NOMO-1 treated with DMSO at 0.1 percent for 48 hours (cell line): ENCODE results near the gene GNLY.

Experiments
- DNase-seq: peaks from one replicate; lab custom pipeline; 2025; ENCODE audit not compliant: unreplicated experiment; lab: John Stamatoyannopoulos, UW

The GNLY gene

DNA sequence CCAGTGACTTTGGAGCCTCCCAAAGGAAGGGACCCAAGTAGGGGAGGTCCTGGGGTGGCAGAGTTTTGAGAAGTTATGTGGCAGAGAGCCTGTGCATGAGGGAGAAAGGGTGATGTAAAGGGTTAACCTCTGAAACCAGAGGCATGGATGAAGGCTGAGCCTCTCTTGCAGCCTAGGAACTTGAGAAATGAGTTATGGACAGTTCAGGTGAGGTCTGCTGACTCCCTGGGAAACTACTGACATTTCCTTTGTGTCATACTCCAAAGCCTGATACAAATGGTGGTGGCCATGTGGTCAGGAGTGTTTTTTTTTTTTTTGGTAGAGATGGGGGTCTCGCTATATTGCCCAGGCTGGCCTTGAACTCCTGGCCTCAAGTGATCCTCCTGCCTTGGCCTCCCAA, 12.4 kb upstream of the GNLY start:
- DNase-seq: no peak

DNA sequence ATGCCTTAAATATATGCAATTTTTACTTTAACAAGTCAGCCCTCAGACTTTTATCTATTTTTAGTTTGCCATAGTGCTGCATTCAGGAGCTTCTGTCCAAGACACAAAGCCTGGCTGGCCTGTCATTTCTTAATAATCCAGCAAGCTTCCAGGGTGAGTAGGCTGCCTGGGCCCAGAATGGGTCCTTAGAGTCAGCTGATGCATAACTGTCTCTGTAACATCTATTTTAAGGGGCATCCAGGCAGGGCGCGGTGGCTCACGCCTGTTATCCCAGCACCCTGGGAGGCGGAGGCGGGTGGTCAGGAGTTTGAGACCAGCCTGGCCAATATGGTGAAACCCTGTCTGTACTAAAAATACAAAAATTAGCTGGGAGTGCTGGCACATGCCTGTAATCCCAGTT, 11.8 kb upstream of the GNLY start:
- DNase-seq: no peak

DNA sequence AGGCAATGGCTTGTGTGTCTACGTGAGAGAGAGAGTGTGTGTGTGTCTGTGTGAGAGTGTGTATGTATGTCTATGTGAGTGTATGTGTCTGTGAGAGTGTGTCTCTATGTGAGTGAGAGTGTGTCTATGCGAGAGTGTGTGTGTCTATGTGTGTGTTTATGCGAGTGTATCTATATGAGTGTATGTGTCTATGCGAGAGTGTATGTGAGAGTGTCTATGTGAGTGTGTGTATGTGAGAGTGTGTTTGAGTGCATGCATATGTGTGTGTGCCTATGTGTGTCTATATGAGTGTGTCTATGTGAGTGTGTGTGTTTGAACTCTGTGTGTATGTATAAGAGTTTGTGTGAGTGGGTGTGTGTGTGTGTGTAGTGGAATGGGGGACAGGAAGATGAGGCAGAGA, 9.8 kb upstream of the GNLY start:
- DNase-seq: no peak

DNA sequence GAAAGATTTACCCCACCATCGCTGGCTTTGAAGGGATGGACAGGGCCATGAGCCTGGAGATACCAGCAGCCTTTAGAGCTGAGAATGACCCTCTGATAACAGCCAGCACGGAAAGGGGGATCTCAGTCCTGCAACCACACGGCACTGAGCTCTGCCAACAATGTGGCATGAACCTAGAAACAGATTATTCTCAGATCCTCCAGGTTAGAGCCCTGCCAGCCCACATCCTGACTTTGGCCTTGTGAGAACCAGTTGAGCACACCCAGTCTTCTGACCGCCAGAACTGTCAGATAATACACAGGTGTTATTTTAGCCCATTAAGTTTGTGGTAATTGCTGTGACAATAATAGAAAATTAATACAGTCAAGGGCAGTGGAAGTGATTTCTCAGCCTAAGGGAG, 9.4 kb upstream of the GNLY start:
- DNase-seq: no peak

DNA sequence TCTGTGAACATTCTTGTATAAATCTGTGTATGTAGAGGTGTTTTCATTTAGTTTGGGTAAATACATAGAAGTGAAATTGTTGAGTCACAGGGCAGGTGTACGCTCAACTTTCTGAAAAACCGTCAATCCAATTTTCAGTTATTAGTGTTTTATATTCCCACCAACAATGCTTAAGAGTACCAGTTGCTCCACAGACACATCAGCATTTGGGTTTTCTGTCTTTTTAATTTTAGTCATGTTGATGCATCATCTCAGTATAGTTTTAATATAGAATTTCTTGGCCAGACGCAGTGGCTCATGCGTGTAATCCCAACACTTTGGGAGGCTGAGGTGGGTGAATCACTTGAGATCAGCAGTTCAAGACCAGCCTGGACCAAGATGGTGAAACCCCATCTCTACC, 3.2 kb upstream of the GNLY start:
- no peak for DNase-seq

DNA sequence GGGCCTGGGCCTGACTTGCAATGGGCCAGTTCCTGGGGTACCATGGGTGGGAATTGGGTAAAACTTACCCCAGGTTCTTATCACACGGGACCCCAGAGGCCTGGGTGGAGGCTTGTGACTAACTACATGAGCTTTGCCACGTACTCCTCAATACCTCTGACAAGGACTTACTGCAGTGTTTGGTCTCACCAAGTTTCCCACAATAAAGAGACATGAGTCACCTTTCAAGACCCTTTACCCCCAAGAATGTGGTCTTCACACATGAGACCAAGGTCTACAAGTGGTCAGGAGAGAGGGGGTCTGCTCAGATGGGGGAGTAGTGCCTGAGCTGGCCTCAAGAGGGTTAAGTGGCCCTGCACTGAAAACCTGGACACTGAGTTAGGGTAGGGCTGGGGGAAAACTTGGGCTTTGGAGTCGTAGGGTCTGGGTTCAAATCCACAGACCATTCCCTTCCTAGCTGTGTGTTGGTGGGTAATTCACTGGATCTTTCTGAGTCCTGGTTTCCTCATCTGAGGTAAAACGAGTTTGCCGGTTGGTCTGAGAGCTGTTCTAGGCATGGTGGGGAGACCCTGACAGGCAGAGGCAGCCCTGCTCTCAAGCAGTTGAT, 2.0 kb upstream of the GNLY start:
- no peak for DNase-seq

DNA sequence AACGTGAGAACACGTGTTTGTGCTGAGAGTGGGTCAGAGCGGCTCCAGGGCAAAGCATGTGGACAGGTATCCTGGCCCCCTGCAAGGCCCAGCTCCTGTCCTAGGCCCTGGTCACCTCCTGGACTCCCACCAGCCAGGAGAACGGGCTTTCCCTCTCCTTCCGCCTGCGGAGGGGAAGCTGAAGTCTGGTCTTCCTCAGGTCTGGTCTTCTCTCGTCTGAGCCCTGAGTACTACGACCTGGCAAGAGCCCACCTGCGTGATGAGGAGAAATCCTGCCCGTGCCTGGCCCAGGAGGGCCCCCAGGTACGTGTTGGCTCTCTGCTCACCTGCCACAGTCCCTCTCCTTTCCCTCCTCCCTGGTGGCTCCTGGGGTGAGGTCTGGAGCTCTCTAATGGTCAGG, 963 bp downstream of the GNLY start:
- no peak for DNase-seq

DNA sequence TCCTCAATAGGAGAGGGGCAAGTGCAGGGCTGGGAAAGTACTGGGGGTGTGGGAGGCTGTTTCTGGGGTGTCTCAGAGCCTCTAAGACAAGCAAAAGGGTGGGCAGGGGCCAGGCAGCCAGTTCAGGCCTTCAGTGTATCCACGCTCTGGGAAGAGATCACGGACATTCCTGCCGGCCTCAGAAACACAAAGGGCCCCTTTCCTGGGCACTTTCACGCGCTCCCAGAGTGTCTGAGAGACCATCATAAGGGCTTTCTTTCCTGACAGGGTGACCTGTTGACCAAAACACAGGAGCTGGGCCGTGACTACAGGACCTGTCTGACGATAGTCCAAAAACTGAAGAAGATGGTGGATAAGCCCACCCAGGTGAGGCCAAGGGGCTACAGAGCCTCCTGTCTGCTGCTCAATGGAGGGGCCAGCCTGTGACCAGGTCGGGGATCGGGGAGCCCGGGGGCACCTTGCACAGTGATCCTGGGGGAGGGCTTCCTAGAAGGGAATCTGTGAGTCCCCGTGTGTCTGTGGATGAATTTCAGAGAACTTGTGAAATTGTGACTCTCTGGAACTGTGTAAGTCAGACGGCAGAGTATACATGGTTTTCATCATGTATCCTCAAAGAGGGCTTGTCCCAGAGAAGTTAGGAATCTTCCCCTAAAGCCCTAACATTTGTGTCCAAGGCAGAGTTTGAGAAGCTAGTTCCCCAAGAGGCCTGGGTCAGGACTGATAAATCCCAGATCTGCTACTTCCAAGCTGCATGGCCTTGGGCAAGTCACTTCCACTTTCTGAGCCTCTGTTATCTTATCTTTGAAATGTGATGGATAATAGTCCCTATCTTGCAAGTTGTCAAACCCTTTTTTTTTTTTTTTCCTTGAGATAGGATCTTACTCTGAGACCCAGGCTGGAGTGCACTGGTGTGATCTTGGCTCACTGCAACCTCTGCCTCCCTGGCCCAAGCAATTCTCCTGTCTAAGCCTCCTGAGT, 1.8 kb downstream of the GNLY start:
- no peak for DNase-seq

DNA sequence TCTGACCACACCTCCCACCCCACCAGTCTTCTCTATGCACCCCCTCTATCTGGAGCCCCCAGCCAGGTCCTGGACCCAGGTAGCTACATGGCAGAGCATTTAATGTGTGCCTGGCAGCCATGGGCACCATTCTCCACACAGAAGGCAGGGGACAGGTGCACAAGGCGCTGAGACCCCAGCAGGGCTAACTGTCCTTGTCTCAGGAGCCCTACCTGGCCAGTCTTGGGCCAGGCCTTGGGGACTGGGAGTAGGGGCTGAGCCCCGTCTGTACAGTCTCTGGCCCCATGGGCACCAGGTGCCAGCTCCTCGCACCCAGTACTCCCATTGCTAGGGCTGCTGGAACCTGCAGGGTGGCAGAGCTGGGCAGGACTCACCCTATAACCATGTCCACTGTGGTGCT, 2.9 kb downstream of the GNLY start:
- DNase-seq: no peak

DNA sequence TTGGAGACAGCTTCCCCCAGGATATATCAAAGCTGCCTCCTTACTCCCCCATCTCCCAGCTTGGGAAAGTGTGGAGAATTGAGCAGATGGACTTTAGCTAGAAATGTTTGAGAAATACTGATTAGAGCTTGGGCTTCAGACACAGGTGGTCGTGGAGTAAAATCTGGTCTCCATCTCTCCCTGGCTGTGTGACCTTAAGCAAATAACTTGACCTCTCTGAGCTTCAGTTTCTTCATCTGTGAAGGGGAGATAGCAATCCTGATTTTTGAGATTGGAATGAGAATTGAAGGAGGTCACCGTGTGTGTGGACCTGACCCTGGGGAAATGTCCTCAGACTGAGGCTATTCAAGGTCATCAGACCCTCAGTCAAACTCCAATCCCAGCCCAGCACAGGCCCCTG, 3.6 kb downstream of the GNLY start:
- no peak for DNase-seq

DNA sequence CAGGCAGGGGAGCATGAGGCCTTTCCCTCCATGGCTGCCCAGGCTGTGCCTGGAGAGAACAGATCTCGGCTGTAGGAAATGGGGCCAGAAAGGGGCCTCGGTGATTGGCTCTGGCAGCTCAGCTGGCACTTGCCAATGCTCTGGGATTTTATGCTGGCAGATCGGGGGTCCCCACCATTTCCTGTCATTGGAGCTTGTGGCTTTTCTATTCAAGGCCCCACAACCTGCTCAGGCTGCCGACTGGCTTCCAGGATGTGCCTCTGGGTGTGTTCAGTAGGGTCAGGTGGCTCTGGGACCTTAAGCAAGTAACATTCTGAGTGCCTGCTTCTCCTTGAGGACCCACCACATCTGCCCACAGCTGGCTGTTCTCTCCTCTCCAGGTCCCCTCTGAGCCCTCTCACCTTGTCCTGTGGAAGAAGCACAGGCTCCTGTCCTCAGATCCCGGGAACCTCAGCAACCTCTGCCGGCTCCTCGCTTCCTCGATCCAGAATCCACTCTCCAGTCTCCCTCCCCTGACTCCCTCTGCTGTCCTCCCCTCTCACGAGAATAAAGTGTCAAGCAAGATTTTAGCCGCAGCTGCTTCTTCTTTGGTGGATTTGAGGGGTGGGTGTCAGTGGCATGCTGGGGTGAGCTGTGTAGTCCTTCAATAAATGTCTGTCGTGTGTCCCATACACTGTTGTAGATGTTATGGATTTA, 4.2 kb downstream of the GNLY start:
- no peak for DNase-seq

DNA sequence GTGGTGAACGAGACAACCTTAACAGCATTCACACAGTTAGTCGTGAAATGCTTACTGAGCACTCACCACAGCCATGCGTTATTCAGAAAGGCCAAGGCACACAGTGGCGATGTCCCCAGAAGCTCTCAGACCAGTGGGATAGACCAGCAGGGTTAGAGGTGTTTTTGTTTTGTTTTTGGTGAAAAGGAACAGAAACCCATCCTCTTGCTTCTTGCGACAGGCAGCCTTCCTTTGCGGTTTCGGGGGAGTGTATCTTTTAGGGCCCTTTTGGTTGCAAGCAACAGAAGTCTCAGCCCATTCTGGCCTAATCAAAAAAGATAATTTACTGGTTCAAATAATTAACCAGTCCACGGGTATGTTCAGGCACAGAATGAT, 4.7 kb downstream of the GNLY start:
- peak; percentile 74 for DNase-seq

DNA sequence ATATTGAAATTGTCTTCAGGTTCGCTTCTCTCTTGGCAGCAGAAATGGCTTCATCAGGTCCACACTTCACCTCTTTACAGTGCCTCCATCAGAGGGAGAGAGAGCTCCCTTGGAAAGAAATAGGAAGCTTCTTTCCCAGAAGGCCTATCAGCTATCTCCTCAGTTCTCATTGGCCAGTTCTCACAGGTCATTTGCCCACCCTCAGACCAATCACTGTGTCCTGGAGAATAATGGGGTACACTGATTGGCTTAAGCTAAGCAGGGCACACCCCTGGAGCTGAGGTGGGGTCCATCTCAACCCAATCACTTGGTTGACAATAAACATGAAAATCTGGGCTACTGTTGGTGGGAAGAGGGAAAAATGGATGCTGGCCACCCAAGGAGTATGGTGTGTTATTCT, 5.2 kb downstream of the GNLY start:
- no peak for DNase-seq

DNA sequence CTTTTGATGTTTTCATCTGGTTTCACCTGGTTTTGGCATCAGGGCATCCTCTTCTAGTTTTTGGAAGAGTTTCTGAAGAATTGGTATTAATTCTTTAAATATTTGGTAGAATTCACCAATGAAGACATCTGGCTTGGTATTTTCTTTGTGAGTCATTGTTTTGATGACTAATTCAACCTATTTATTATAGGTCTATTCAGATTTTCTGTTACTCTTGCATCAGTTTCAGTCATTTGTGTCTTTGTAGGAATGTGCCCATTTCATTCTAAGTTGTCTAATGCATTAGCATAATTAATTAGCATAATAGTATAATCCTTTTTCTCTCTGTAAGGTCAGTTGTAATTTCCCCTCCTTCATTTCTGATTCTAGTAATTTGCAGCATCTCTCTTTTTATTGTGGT, 8.0 kb downstream of the GNLY start:
- DNase-seq: peak; percentile 18

DNA sequence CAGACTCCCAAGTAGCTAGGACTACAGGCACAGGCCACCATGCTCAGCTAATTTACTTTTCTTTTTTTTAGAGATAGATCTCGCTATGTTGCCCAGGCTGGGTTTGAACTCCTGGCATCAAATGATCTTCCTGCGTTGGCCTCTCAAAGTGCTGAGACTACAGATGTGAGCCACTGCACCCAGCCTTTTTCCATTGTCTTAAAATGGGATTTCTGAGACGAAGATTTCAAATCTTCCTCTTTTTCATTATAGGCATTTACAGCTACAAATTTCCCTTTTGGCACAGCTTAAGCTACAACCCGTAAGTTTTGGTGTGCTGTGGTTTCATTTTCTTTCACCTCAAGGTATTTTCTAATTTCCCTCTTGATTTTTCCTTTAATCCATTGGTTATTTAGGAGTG, 8.6 kb downstream of the GNLY start:
- no peak for DNase-seq

DNA sequence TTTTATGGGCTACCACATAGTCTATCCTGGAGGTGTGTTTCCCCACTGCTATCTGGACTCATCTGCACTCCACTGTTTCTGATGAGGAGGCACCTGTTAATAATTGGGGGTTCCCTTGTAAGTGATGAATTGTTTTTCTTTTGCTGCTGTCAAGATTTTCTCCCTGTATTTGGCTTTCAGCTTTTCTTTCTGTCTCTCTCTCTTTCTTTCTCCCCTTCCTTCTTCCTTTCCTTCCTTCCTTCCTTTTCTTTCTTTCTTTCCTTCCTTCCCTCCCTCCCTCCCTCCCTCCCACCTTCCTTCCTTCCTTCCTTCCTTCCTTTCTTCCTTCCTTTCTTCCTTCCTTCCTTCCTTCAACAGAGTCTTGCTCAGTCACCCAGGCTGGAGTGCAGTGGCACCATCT, 9.2 kb downstream of the GNLY start:
- DNase-seq: no peak

DNA sequence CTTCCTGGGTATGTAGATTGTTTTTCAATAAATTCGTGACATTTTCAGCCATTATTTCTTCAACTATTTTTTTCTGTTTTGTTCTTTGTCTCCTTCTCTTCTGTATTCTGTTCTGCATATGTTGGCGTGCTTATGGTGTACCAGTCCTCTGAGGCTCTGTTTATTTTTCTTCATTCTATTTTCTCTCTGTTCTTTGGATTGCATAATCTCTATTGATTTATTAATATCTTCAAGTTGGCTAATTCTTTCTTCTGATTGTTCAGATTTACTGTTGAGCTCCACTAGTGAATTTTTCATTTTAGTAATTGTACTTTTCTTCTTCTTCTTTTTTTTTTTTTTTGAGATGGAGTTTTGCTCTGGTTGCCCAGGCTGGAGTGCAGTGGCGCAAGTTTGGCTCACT, 9.9 kb downstream of the GNLY start:
- DNase-seq: no peak

DNA sequence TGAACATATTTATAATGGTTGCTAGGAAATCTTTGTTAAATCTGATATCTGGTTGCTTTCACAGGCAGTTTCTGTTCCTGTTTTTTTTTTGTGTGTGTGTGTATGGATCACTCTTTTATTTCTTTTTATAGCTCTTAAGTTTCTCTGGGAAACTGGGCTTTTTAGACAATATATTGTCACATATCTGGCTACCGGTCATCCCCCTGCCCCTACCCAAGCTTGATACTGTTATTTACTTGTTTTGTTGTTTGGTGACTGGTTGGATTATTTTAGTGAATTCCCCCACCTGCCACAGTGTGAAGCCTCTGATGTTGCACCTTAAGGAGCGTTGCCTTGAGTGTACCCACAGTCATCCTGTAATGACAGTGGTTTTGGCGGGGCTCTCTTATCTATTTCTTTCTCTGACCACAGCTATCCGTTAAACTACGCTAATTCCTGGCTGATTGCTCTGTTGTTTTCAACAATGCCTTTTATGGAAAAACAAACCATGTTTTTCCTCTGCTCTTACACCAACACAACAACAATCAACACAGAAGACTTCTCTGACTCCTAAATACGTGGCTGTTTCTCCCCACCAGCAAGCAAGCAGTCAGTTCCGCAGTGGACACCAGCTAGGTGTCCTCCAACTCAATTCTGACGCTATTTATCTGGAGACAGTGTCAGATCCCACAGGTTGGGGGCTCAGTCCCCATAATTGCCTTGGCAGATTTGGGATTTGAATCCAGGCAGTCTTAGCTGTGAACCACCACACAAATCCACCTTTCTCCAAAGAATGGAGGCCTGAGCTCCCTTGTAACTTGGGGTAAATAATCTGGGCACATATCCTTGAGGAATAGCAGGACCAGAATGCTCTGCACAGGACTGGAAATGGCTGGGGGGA, 10.9 kb downstream of the GNLY start:
- peak; percentile 88 for DNase-seq

DNA sequence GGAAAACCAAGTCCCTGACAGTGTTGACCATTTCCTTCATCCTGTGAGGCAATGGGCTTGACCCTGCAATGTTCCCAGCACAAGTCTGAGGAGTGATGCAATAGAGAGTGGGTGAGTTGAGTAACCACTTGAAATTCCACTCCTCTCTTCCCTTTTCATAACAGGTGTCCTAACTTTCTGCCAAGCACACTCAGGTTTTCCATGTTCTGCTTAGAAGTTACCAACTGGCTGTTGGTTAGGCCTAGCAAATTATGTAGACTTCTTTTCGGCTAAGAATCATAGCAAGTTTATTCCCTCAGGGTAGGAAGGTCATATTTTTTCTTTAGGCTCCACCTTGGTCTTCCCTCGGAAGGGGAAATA, 11.5 kb downstream of the GNLY start:
- DNase-seq: peak; percentile 26

DNA sequence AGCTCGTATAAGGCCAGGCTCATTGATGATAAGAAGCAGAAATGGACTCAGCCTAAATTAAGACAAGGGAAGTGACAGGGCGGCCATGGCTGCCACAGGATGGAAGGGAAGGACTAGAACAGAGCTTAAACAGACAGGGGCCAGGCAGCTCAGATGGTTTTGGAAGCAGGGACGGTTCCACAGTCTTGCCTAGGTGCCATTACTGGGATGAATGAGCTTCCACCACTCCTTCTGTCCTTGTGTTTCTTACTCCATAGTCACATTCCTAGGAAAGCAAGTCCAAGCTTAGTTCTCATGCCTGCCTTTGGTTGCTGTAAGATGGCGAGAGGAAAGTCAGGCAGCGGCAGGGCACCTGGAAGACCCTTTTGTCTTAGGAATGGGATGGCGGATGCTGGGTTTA, 11.9 kb downstream of the GNLY start:
- no peak for DNase-seq

DNA sequence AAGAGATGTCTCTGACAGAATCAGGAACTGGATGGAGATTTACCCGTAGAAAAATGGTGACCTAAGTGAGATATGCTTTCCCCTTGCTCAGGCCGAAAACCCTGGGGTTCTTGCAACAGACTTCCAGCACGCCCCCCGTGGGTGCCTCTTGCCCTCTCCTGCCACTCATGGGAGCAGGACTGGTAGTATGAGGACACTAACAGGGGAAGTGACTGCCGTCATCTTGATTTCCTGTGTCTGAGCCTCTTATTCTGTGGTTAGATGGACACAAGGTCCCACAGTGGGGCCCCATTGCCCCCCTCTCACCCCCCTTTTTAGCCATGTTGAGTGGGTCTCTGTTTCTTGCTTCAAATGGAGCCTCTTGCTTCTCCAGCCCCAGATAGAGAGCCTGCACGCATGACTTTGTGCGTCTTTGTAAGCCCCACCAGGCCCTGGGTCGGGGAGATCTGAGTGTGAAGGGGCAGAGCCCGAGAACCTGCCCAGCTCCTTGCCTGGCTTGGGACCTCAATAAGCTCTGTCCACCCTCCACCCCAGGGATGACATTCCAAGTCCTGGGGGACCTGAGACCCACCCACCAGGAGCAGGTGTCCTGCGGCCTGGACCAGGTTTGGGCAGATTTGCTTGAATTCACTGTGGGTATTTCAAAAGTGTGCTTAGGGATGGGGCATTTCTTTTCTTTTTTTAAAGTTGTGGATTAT, 12.6 kb downstream of the GNLY start:
- DNase-seq: peak; percentile 78
